Islet precursor cell (in vitro differentiated cells): Measurements from ENCODE around the gene PCCB.
"Not testable (repeated sequence)": the region's sequence is repeated elsewhere in the genome, so short reads cannot be mapped to it uniquely, and the experiment has no call there.

ENCODE experiments used
- DNase-seq: peaks from one replicate; pipeline ENCODE4 v3.0.0-alpha.2; 2018

Gene PCCB

GRCh38 chr3:136263251-136263650, 13.1 kb downstream of the PCCB start:
- DNase-seq: no peak

- DNase-seq: not testable (repeated sequence)
Measured at GRCh38 chr3:136266468-136267125, 16.5 kb downstream of the PCCB start.

GRCh38 chr3:136267235-136267634, 17.1 kb downstream of the PCCB start:
- no peak for DNase-seq

GRCh38 chr3:136270179-136270578, 20.0 kb downstream of the PCCB start:
- DNase-seq: no peak

GRCh38 chr3:136271626-136272025, 21.5 kb downstream of the PCCB start:
- DNase-seq: not testable (repeated sequence)

GRCh38 chr3:136276049-136276755, 26.1 kb downstream of the PCCB start:
- no peak for DNase-seq

- no peak for DNase-seq
Measured at GRCh38 chr3:136277115-136277514, 27.0 kb downstream of the PCCB start.

- DNase-seq: peak; percentile 87
Measured at GRCh38 chr3:136277634-136278033, 27.5 kb downstream of the PCCB start.

- DNase-seq: no peak
Measured at GRCh38 chr3:136279092-136279491, 29.0 kb downstream of the PCCB start.

GRCh38 chr3:136280961-136281360, 30.8 kb downstream of the PCCB start:
- no peak for DNase-seq

GRCh38 chr3:136281966-136282520, 31.9 kb downstream of the PCCB start:
- DNase-seq: no peak

- DNase-seq: no peak
Measured at GRCh38 chr3:136283627-136284026, 33.5 kb downstream of the PCCB start.

- DNase-seq: no peak
Measured at GRCh38 chr3:136291302-136291701, 41.2 kb downstream of the PCCB start.

GRCh38 chr3:136292500-136292899, 42.4 kb downstream of the PCCB start:
- DNase-seq: no peak

GRCh38 chr3:136293279-136293678, 43.1 kb downstream of the PCCB start:
- DNase-seq: no peak

GRCh38 chr3:136294176-136294575, 44.0 kb downstream of the PCCB start:
- no peak for DNase-seq

GRCh38 chr3:136296960-136297359, 46.8 kb downstream of the PCCB start:
- DNase-seq: no peak

- DNase-seq: no peak
Measured at GRCh38 chr3:136297826-136298225, 47.7 kb downstream of the PCCB start.

- DNase-seq: no peak
Measured at GRCh38 chr3:136300444-136300843, 50.3 kb downstream of the PCCB start.

- DNase-seq: no peak
Measured at GRCh38 chr3:136305879-136306278, 55.7 kb downstream of the PCCB start.

GRCh38 chr3:136311261-136311660, 61.1 kb downstream of the PCCB start:
- DNase-seq: no peak

- DNase-seq: no peak
Measured at GRCh38 chr3:136311968-136312367, 61.8 kb downstream of the PCCB start.

GRCh38 chr3:136326316-136326715, 76.2 kb downstream of the PCCB start:
- DNase-seq: no peak

GRCh38 chr3:136327671-136328070, 77.5 kb downstream of the PCCB start:
- DNase-seq: no peak
